Neutrophil (primary cell): Measurements from ENCODE around the gene TMEM231.
"Not testable (repeated sequence)": the region's sequence is repeated elsewhere in the genome, so short reads cannot be mapped to it uniquely, and the experiment has no call there.

Experiments used
- H3K27ac ChIP-seq: fragments of 200-600 bp; sonication (generic); 2 replicates; pipeline ENCODE4 v1.5.1; 2016; ENCODE audit warnings: mild to moderate bottlenecking, moderate library complexity
- H3K27me3 ChIP-seq: fragments of 200-600 bp; sonication (generic); 2 replicates; pipeline ENCODE4 v1.6.0; 2016; ENCODE audit warnings: mild to moderate bottlenecking
- H3K36me3 ChIP-seq: fragments of 200-600 bp; sonication (generic); 2 replicates; pipeline ENCODE4 v1.5.1; 2017
- H3K4me1 ChIP-seq, 2 experiments: fragments of 200-600 bp in 1 of 2; sonication (generic) in 1 of 2; 1 replicate in 1 of 2; 2 replicates in 1 of 2; pipeline versions ENCODE4 v1.5.1 to v1.6.1; 2013 to 2016; ENCODE audit warnings: low read depth in 1 of 2, low read length in 1 of 2, mild to moderate bottlenecking in 1 of 2, moderate library complexity in 1 of 2; ENCODE audit not compliant: control insufficient read depth in 1 of 2, insufficient read depth in 1 of 2
- H3K4me3 ChIP-seq, 2 experiments: fragments of 200-600 bp in 1 of 2; sonication (generic) in 1 of 2; 1 replicate in 1 of 2; 2 replicates in 1 of 2; pipeline ENCODE4 v1.5.1; 2013 to 2016; ENCODE audit warnings: low read depth in 1 of 2, low read length in 1 of 2, mild to moderate bottlenecking in 1 of 2, moderate library complexity in 1 of 2
- H3K9me3 ChIP-seq: fragments of 200-600 bp; sonication (generic); 2 replicates; pipeline ENCODE4 v1.5.1; 2016
- TF ChIP-seq, protein P1 (sequence below): fragments of 200-600 bp; sonication (generic); IDR thresholded peaks from 2 replicates; pipeline ENCODE4 v1.5.1; 2016; ENCODE audit warnings: antibody characterized with exemption

Gene TMEM231

DNA sequence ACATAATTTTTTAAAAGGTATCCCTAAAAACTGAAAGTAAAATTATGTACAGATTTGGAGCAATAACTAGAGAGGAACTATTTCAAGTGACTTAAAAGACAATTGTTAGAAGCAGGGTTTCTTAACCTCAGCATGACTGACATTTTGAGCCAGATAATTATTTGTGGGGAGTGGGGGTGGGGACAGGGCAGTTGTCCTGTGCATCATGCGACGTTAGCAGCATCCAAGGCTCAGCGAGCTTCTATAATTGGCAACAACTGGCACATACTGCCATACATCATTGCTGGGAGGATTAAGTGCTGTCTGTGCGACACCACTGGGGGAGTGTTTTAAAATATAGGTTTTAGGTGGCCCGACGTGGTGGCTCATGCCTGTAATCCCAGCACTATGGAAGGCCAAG, 37.3 kb upstream of the TMEM231 start:
- H3K27me3 ChIP-seq: no peaks in the 10 kb centered on the region
- peaks cover 4% of the 10 kb centered on the region for H3K36me3 ChIP-seq
- no peak overlapping the region for H3K4me3 ChIP-seq
- H3K9me3 ChIP-seq: no peaks in the 10 kb centered on the region
- TF ChIP-seq, protein P1, sequence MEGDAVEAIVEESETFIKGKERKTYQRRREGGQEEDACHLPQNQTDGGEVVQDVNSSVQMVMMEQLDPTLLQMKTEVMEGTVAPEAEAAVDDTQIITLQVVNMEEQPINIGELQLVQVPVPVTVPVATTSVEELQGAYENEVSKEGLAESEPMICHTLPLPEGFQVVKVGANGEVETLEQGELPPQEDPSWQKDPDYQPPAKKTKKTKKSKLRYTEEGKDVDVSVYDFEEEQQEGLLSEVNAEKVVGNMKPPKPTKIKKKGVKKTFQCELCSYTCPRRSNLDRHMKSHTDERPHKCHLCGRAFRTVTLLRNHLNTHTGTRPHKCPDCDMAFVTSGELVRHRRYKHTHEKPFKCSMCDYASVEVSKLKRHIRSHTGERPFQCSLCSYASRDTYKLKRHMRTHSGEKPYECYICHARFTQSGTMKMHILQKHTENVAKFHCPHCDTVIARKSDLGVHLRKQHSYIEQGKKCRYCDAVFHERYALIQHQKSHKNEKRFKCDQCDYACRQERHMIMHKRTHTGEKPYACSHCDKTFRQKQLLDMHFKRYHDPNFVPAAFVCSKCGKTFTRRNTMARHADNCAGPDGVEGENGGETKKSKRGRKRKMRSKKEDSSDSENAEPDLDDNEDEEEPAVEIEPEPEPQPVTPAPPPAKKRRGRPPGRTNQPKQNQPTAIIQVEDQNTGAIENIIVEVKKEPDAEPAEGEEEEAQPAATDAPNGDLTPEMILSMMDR: no peak
- peaks cover 33 to 36% of the 10 kb centered on the region in 2 experiments for H3K4me1 ChIP-seq
- peak overlapping the region; percentile 35 for H3K27ac ChIP-seq

DNA sequence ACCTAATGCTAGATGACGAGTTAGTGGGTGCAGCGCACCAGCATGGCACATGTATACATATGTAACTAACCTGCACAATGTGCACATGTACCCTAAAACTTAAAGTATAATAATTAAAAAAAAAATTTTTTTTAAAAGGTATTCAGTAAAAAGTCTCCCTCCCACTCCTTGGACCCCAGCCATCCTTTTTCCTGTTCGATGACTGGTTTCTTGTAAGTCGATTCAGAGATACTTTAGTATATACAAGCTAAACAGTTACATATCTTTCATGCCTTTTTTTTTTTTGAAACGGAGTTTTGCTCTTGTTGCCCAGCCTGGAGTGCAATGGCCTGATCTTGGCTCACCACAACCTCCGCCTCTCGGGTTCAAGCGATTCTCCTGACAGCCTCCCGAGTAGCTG, 35.9 kb upstream of the TMEM231 start:
- peaks cover 24 to 25% of the 10 kb centered on the region in 2 experiments for H3K4me1 ChIP-seq
- H3K27me3 ChIP-seq, H3K36me3 ChIP-seq, H3K27ac ChIP-seq, H3K4me3 ChIP-seq, H3K9me3 ChIP-seq: not testable (repeated sequence)

DNA sequence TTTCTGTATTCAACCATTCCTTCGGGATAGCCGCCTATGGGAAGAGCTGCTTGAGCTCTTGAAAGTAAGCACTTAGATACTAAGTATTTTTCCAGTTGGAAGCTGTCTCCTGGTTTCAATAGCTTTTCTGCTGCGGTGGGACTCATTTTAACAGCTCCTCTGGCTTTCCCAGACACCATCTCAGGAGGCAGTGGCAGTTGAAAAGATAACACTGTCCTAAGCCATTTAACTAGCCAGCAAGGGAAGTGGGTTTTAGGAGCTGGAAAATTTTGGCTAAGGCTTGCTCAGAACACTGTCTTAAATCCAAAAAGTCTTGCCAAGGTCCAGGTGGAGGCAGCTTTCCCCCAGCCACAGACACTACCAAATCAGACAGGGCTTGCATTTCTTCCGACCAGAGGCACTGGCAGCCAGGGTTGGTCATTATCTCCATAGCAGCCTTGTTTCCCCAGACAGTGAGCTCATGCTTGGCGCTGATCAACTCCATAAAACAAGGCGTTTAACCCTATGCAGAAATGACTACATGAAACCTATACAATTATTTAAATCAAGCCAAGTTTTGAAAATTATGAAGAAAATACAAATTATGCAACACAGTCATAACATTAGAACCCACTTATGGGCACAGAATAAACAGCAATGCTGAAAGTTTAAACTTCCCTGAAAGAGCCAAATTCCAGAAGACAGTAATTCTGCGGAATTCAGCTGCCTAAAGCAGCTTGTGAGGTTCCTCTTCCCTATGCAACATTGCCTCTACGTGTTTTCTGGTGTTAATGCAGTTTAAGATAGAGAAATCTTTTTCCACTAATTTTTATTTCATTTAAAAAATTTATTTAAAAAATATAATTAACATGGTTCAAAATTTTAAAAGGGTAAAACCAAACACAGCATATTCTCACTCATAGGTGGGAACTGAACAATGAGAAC, 35.1 kb upstream of the TMEM231 start:
- TF ChIP-seq, protein P1: no peak
- no peak overlapping the region for H3K27ac ChIP-seq
- H3K36me3 ChIP-seq: peaks cover 9% of the 10 kb centered on the region
- no peaks in the 10 kb centered on the region for H3K9me3 ChIP-seq
- no peaks in the 10 kb centered on the region for H3K27me3 ChIP-seq
- H3K4me1 ChIP-seq: peaks cover 24 to 25% of the 10 kb centered on the region in 2 experiments
- H3K4me3 ChIP-seq: no peak overlapping the region

DNA sequence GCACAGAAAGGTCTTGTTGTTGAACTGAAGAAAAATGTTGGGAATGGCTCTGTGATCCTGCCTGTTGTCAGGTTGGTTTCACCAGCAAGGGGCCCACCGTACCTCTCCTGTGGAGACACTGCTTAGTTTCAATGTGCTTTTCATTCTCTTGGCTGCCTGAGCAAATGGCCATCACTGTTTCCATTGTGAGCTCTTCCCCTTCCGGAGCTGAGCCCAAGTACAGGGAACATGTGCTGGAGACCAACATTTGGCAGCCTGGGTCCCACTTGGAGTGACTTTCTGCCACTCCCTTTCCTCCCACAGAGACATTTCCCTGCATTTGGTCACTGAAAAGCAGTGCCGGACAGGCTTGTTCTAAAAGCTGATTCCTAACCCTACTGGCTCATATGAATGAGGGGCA, 33.3 kb upstream of the TMEM231 start:
- no peak overlapping the region for H3K4me3 ChIP-seq
- H3K27me3 ChIP-seq: no peaks in the 10 kb centered on the region
- TF ChIP-seq, protein P1: no peak
- no peak overlapping the region for H3K27ac ChIP-seq
- H3K9me3 ChIP-seq: no peaks in the 10 kb centered on the region
- peaks cover 9% of the 10 kb centered on the region for H3K36me3 ChIP-seq
- H3K4me1 ChIP-seq: peaks cover 12% of the 10 kb centered on the region in 2 experiments

DNA sequence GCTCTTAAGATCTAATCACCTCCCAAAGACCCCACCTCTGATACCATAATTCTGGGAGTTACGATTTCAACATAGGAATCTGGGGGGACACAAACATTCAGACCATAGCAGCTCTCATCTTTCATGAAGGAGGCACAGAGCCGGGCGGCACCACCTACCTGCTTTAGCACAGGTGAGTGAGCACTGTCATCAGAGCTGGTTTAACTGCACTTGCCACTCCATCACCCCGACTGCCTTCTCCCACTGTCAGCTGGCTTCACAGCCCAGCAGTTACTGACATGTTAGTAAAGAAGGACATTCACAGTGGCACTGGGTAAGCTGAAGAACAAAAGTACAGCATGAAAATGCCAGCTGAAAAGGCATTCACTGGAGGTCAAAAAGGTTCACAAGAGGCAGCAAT, 32.7 kb upstream of the TMEM231 start:
- peaks cover 9% of the 10 kb centered on the region for H3K36me3 ChIP-seq
- H3K4me1 ChIP-seq: peaks cover 6% of the 10 kb centered on the region in 2 experiments
- TF ChIP-seq, protein P1: no peak

DNA sequence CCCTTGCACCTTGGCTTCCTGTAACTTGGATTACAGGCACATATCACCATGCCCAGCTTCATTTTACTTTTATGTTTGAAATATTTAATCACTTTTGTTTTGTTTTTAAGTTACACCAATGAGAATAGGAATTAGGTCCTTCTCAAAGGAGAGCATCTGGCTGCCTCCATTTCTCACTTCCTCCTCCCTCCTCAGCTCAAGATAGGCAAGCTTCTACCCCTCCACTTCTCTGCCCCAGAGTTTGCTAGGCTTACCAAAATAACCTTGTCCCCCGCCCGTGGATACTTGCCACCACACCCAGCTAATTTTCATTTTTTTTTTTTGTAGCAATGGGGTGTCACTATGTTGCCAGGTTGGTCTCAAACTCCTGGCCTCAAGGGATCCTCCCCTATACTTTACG, 28.1 kb upstream of the TMEM231 start:
- peaks cover 25% of the 10 kb centered on the region for H3K36me3 ChIP-seq
- H3K9me3 ChIP-seq: no peaks in the 10 kb centered on the region
- H3K27ac ChIP-seq: no peak overlapping the region
- no peak overlapping the region for H3K4me3 ChIP-seq
- H3K4me1 ChIP-seq: no peaks in the 10 kb centered on the region
- no peaks in the 10 kb centered on the region for H3K27me3 ChIP-seq
- TF ChIP-seq, protein P1: no peak

More for the DNA sequence above, 32.7 kb upstream of the TMEM231 start:
- Histone ChIP-seq H3K27ac (no peak overlapping the region), H3K27me3 (no peaks in the 10 kb centered on the region), H3K4me3 (no peak overlapping the region), H3K9me3 (no peaks in the 10 kb centered on the region)
